CD4-positive, alpha-beta T cell treated with Interleukin-15 for 4 hours (primary cell): ENCODE measurements around the gene LRP10.
"Not testable (repeated sequence)": the region's sequence is repeated elsewhere in the genome, so short reads cannot be mapped to it uniquely, and the experiment has no call there.

ENCODE experiments used
- DNase-seq: peaks from one replicate; pipeline ENCODE4 v3.0.0-alpha.2; 2020; ENCODE audit warnings: low spot score

LRP10 gene

GRCh38 chr14:22871224-22872032 is at the start of gene LRP10:
Gene LRP10 (plus strand): TSS chr14:22871740. CDS start chr14:22872304, 564 bp downstream.
- DNase-seq, result peak; percentile 80

- DNase-seq, result no peak
Measured at GRCh38 chr14:22822016-22822570, 49.4 kb upstream of the LRP10 start.

GRCh38 chr14:22822571-22823098 is 48.9 kb upstream of the LRP10 start:
- DNase-seq, result peak; percentile 68

- DNase-seq, result no peak
Measured at GRCh38 chr14:22824711-22825359, 46.7 kb upstream of the LRP10 start.

GRCh38 chr14:22829076-22829660 is 42.4 kb upstream of the LRP10 start:
- not testable (repeated sequence) for DNase-seq

GRCh38 chr14:22829661-22830442 is 41.7 kb upstream of the LRP10 start, which contains the start of gene MRPL52:
Gene MRPL52 (plus strand): TSS chr14:22829887. CDS start chr14:22829913, 26 bp downstream.
- peak; percentile 91 for DNase-seq

GRCh38 chr14:22830443-22831010 is 41.0 kb upstream of the LRP10 start:
- no peak for DNase-seq

- no peak for DNase-seq
Measured at GRCh38 chr14:22835505-22835904, 36.0 kb upstream of the LRP10 start.

GRCh38 chr14:22836301-22837113 is 35.0 kb upstream of the LRP10 start, which contains the start of gene MMP14:
Gene MMP14 (plus strand): TSS chr14:22836585. CDS start chr14:22836818, 233 bp downstream.
- no peak for DNase-seq

- DNase-seq, result no peak
Measured at GRCh38 chr14:22837114-22837749, 34.3 kb upstream of the LRP10 start.

GRCh38 chr14:22837750-22838538 is 33.6 kb upstream of the LRP10 start:
- DNase-seq, result no peak

GRCh38 chr14:22838631-22839041 is 32.9 kb upstream of the LRP10 start:
- DNase-seq, result no peak

GRCh38 chr14:22839159-22839779 is 32.3 kb upstream of the LRP10 start:
- DNase-seq, result no peak

- DNase-seq, result no peak
Measured at GRCh38 chr14:22841311-22841710, 30.2 kb upstream of the LRP10 start.

- no peak for DNase-seq
Measured at GRCh38 chr14:22841769-22842168, 29.8 kb upstream of the LRP10 start.

GRCh38 chr14:22842211-22843122 is 29.1 kb upstream of the LRP10 start:
- DNase-seq, result no peak
